Adipocyte (in vitro differentiated cells): Measurements from ENCODE around the gene SNTG2.

Source experiments
- DNase-seq: peaks from one replicate; pipeline ENCODE4 v3.0.0-alpha.2; 2015; ENCODE audit warnings: low read depth
- H3K27me3 ChIP-seq: replicated peaks from 2 replicates; pipeline ENCODE4 v1.7.0; 2013; ENCODE audit warnings: mild to moderate bottlenecking, low read length, moderate library complexity; ENCODE audit not compliant: control insufficient read depth, insufficient read depth
- H3K36me3 ChIP-seq: 2 replicates; pipeline ENCODE4 v1.7.0; 2013; ENCODE audit warnings: low read length, mild to moderate bottlenecking, moderate library complexity; ENCODE audit not compliant: control insufficient read depth, insufficient read depth, severe bottlenecking
- H3K4me1 ChIP-seq: 2 replicates; pipeline ENCODE4 v1.7.0; 2013; ENCODE audit warnings: mild to moderate bottlenecking, low read length, moderate library complexity; ENCODE audit not compliant: control insufficient read depth, insufficient read depth
- H3K4me3 ChIP-seq: 2 replicates; pipeline ENCODE4 v1.7.0; 2013; ENCODE audit warnings: mild to moderate bottlenecking, low read length, moderate library complexity
- H3K9ac ChIP-seq: 2 replicates; pipeline ENCODE4 v1.7.0; 2013; ENCODE audit warnings: mild to moderate bottlenecking, low read length, moderate library complexity
- H3K9me3 ChIP-seq: 2 replicates; pipeline ENCODE4 v1.7.0; 2013; ENCODE audit warnings: mild to moderate bottlenecking, low read length, moderate library complexity; ENCODE audit not compliant: control insufficient read depth

The SNTG2 gene

GRCh38 chr2:1341404-1342120 is 390.9 kb downstream of the SNTG2 start:
- Histone ChIP-seq H3K36me3 (no peaks in the 10 kb centered on the region), H3K4me3 (no peak overlapping the region)

GRCh38 chr2:1348789-1349188 is 398.1 kb downstream of the SNTG2 start:
- no peak for DNase-seq
- Histone ChIP-seq H3K4me3 (no peak overlapping the region), H3K27me3 (no peaks in the 10 kb centered on the region), H3K9me3 (peaks cover 22% of the 10 kb centered on the region), H3K36me3 (no peaks in the 10 kb centered on the region), H3K9ac (no peak overlapping the region), H3K4me1 (no peaks in the 10 kb centered on the region)

More at GRCh38 chr2:1341404-1342120, 390.9 kb downstream of the SNTG2 start:
- Histone ChIP-seq H3K27me3 (peaks cover 4% of the 10 kb centered on the region), H3K9me3 (peaks cover 3% of the 10 kb centered on the region), H3K4me1 (no peaks in the 10 kb centered on the region), H3K9ac (no peak overlapping the region)
- DNase-seq = no peak

GRCh38 chr2:1350111-1350510 is 399.5 kb downstream of the SNTG2 start:
- DNase-seq = no peak
- Histone ChIP-seq H3K36me3 (no peaks in the 10 kb centered on the region), H3K9me3 (peaks cover 24% of the 10 kb centered on the region), H3K9ac (no peak overlapping the region), H3K27me3 (no peaks in the 10 kb centered on the region), H3K4me1 (no peaks in the 10 kb centered on the region), H3K4me3 (no peak overlapping the region)

GRCh38 chr2:1353124-1353523 is 402.5 kb downstream of the SNTG2 start:
- no peak for DNase-seq
- Histone ChIP-seq H3K27me3 (no peaks in the 10 kb centered on the region), H3K9me3 (peaks cover 22% of the 10 kb centered on the region), H3K36me3 (no peaks in the 10 kb centered on the region), H3K4me1 (no peaks in the 10 kb centered on the region), H3K4me3 (no peak overlapping the region), H3K9ac (no peak overlapping the region)

- Histone ChIP-seq H3K27me3 (no peaks in the 10 kb centered on the region), H3K4me3 (no peak overlapping the region), H3K36me3 (no peaks in the 10 kb centered on the region), H3K9ac (no peak overlapping the region), H3K9me3 (peaks cover 18% of the 10 kb centered on the region), H3K4me1 (no peaks in the 10 kb centered on the region)
- DNase-seq = no peak
Observed at GRCh38 chr2:1353543-1353942, 402.9 kb downstream of the SNTG2 start.

GRCh38 chr2:1360144-1360543 is 409.5 kb downstream of the SNTG2 start:
- Histone ChIP-seq H3K4me1 (no peaks in the 10 kb centered on the region), H3K36me3 (no peaks in the 10 kb centered on the region), H3K9me3 (peaks cover 4% of the 10 kb centered on the region), H3K9ac (no peak overlapping the region), H3K27me3 (no peaks in the 10 kb centered on the region), H3K4me3 (no peak overlapping the region)
- DNase-seq = no peak

- no peak for DNase-seq
- Histone ChIP-seq H3K27me3 (no peaks in the 10 kb centered on the region), H3K4me3 (no peak overlapping the region), H3K4me1 (no peaks in the 10 kb centered on the region), H3K36me3 (no peaks in the 10 kb centered on the region), H3K9me3 (no peaks in the 10 kb centered on the region), H3K9ac (no peak overlapping the region)
Observed at GRCh38 chr2:1360557-1361250, 410.1 kb downstream of the SNTG2 start.

GRCh38 chr2:1363367-1363766 is 412.7 kb downstream of the SNTG2 start:
- H3K4me1 ChIP-seq = no peaks in the 10 kb centered on the region
- no peaks in the 10 kb centered on the region for H3K36me3 ChIP-seq
- H3K9ac ChIP-seq = no peak overlapping the region
- no peaks in the 10 kb centered on the region for H3K9me3 ChIP-seq
- no peak for DNase-seq
- H3K27me3 ChIP-seq = no peaks in the 10 kb centered on the region
- no peak overlapping the region for H3K4me3 ChIP-seq

GRCh38 chr2:1366546-1367134 is 416.0 kb downstream of the SNTG2 start:
- Histone ChIP-seq H3K4me1 (no peaks in the 10 kb centered on the region), H3K9ac (no peak overlapping the region), H3K4me3 (no peak overlapping the region), H3K27me3 (peaks cover 5% of the 10 kb centered on the region), H3K36me3 (no peaks in the 10 kb centered on the region), H3K9me3 (no peaks in the 10 kb centered on the region)
- no peak for DNase-seq

GRCh38 chr2:1367601-1368000 is 417.0 kb downstream of the SNTG2 start:
- no peaks in the 10 kb centered on the region for H3K4me1 ChIP-seq

GRCh38 chr2:1369905-1370304 is 419.3 kb downstream of the SNTG2 start:
- Histone ChIP-seq H3K36me3 (no peaks in the 10 kb centered on the region), H3K4me1 (no peaks in the 10 kb centered on the region), H3K9ac (no peak overlapping the region), H3K9me3 (no peaks in the 10 kb centered on the region), H3K27me3 (peaks cover 10% of the 10 kb centered on the region), H3K4me3 (no peak overlapping the region)
- DNase-seq = no peak

More at GRCh38 chr2:1367601-1368000, 417.0 kb downstream of the SNTG2 start:
- no peaks in the 10 kb centered on the region for H3K36me3 ChIP-seq
- H3K9ac ChIP-seq = no peak overlapping the region
- no peak for DNase-seq
- H3K27me3 ChIP-seq = peaks cover 10% of the 10 kb centered on the region
- no peaks in the 10 kb centered on the region for H3K9me3 ChIP-seq
- no peak overlapping the region for H3K4me3 ChIP-seq
